ENCODE data around the gene ING5.
A peak's percentile ranks its signal among the peaks of the same experiment; 100 is the strongest.
"Not testable (repeated sequence)": the region's sequence is repeated elsewhere in the genome, so short reads cannot be mapped to it uniquely, and the experiment has no call there.

The ING5 gene

GRCh38 chr2:241701399-241702154 is at the start of gene ING5:
ING5 (plus strand) TSS chr2:241702039; CDS start chr2:241702066, 27 bp downstream.
- peak; percentile 94 to 96 for DNase-seq

- DNase-seq, result no peak
Observed at GRCh38 chr2:241652142-241652541, 49.7 kb upstream of the ING5 start.

- DNase-seq, result no peak
Observed at GRCh38 chr2:241652722-241653121, 49.1 kb upstream of the ING5 start.

GRCh38 chr2:241653210-241653750 is 48.6 kb upstream of the ING5 start:
- no peak for DNase-seq

- no peak for DNase-seq
Observed at GRCh38 chr2:241654551-241654950, 47.3 kb upstream of the ING5 start.

GRCh38 chr2:241655516-241656189 is 46.2 kb upstream of the ING5 start:
- DNase-seq, result no peak

- no peak for DNase-seq
Observed at GRCh38 chr2:241656190-241656741, 45.6 kb upstream of the ING5 start.

- no peak for DNase-seq
Observed at GRCh38 chr2:241657786-241658254, 44.0 kb upstream of the ING5 start.

GRCh38 chr2:241658296-241658695 is 43.5 kb upstream of the ING5 start:
- DNase-seq, result no peak

GRCh38 chr2:241659150-241659739 is 42.6 kb upstream of the ING5 start:
- peak; percentile 27 to 47 for DNase-seq

GRCh38 chr2:241660593-241661213 is 41.1 kb upstream of the ING5 start:
- no peak for DNase-seq

- not testable (repeated sequence) for DNase-seq
Observed at GRCh38 chr2:241662731-241663130, 39.1 kb upstream of the ING5 start.

GRCh38 chr2:241665731-241666440 is 36.0 kb upstream of the ING5 start:
- DNase-seq, result no peak

GRCh38 chr2:241666627-241667400 is 35.0 kb upstream of the ING5 start:
- no peak for DNase-seq

- no peak for DNase-seq
Observed at GRCh38 chr2:241668354-241668753, 33.5 kb upstream of the ING5 start.

- no peak for DNase-seq
Observed at GRCh38 chr2:241668839-241669238, 33.0 kb upstream of the ING5 start.

- DNase-seq, result no peak
Observed at GRCh38 chr2:241670333-241671110, 31.3 kb upstream of the ING5 start.

GRCh38 chr2:241671457-241672240 is 30.2 kb upstream of the ING5 start:
- DNase-seq, result no peak
